CD14-positive monocyte (primary cell): ENCODE results near the gene SBF2. TPM values are rescaled to one million over a fixed set of nuclear protein-coding genes. Genes with fewer than 3 reads are reported as not detected.

Experiments
- DNase-seq, 3 donors: peaks; one replicate each; pipeline ENCODE4 v3.0.0-alpha.2; 2011 to 2022
- H2AFZ ChIP-seq: 2 replicates; pipeline ENCODE4 v1.6.0; 2012; ENCODE audit warnings: mild to moderate bottlenecking, low read depth, low read length, inconsistent platforms; ENCODE audit not compliant: insufficient read depth, poor library complexity, severe bottlenecking
- H3K27ac ChIP-seq, 2 donors: 1 replicate in 1 of 2; 2 replicates in 1 of 2; pipeline ENCODE4 v1.5.1; 2012 to 2013; ENCODE audit warnings: low read length in 2 of 2, control low read depth in 1 of 2, inconsistent platforms in 1 of 2, low read depth in 1 of 2, mild to moderate bottlenecking in 1 of 2
- H3K27me3 ChIP-seq, 2 donors: one replicate each; pipeline versions ENCODE4 v1.6.0 to v1.6.1; 2011 to 2013; ENCODE audit warnings: low read length in 2 of 2; ENCODE audit not compliant: control insufficient read depth in 2 of 2, insufficient read depth in 2 of 2
- H3K36me3 ChIP-seq, 2 donors: replicated peaks in 1 of 2; 1 replicate in 1 of 2; 2 replicates in 1 of 2; pipeline versions ENCODE4 v1.5.1 to v1.6.1; 2012 to 2013; ENCODE audit warnings: low read length in 2 of 2, control low read depth in 1 of 2, inconsistent platforms in 1 of 2, mild to moderate bottlenecking in 1 of 2; ENCODE audit not compliant: insufficient read depth in 2 of 2, control insufficient read depth in 1 of 2
- H3K4me1 ChIP-seq, 2 donors: 1 replicate in 1 of 2; 2 replicates in 1 of 2; pipeline versions ENCODE4 v1.5.1 to v1.6.1; 2012 to 2013; ENCODE audit warnings: low read length in 2 of 2, control low read depth in 1 of 2, inconsistent platforms in 1 of 2, mild to moderate bottlenecking in 1 of 2, moderate library complexity in 1 of 2; ENCODE audit not compliant: insufficient read depth in 2 of 2, control insufficient read depth in 1 of 2
- H3K4me2 ChIP-seq: replicated peaks from 2 replicates; pipeline ENCODE3; 2012; ENCODE audit warnings: low read length, moderate library complexity, mild to moderate bottlenecking; ENCODE audit not compliant: poor library complexity, severe bottlenecking; ENCODE audit errors: extremely low read depth
- H3K4me3 ChIP-seq, 3 experiments: fragments of 200-600 bp in 1 of 3; sonication (generic) in 1 of 3; replicated peaks in 1 of 3; 1 replicate in 2 of 3; 2 replicates in 1 of 3; pipeline ENCODE4 v1.5.1; 2011 to 2013; ENCODE audit warnings: low read length in 3 of 3, mild to moderate bottlenecking in 3 of 3, control low read depth in 2 of 3, low read depth in 2 of 3, inconsistent platforms in 1 of 3, moderate library complexity in 1 of 3
- H3K79me2 ChIP-seq: 2 replicates; pipeline ENCODE4 v1.6.0; 2012; ENCODE audit warnings: mild to moderate bottlenecking, control low read depth, inconsistent platforms, low read length, moderate library complexity; ENCODE audit not compliant: insufficient read depth
- H3K9ac ChIP-seq: 2 replicates; pipeline ENCODE4 v1.6.0; 2017; ENCODE audit warnings: low read length, mild to moderate bottlenecking; ENCODE audit not compliant: insufficient read depth, poor library complexity, severe bottlenecking
- H3K9me3 ChIP-seq, 2 donors: replicated peaks in 1 of 2; 1 replicate in 1 of 2; 2 replicates in 1 of 2; pipeline versions ENCODE4 v1.5.1 to v1.6.1; 2012 to 2013; ENCODE audit warnings: low read length in 2 of 2, control low read depth in 1 of 2; ENCODE audit not compliant: control insufficient read depth in 1 of 2, insufficient read depth in 1 of 2
- H4K20me1 ChIP-seq: 2 replicates; pipeline ENCODE4 v1.6.0; 2012; ENCODE audit warnings: mild to moderate bottlenecking, low read length, control low read depth, moderate library complexity; ENCODE audit not compliant: insufficient read depth
- H3K27ac Mint-ChIP-seq, 7 donors: one replicate each; pipeline ENCODE4 v1.8.0; 2020; ENCODE audit warnings: mild to moderate bottlenecking in 7 of 7, mixed read lengths in 7 of 7, moderate library complexity in 6 of 7, inconsistent platforms in 2 of 7
- H3K27me3 Mint-ChIP-seq, 3 donors: one replicate each; pipeline ENCODE4 v1.8.0; 2021 to 2022; ENCODE audit warnings: low read depth in 3 of 3, mild to moderate bottlenecking in 3 of 3, mixed read lengths in 3 of 3, moderate library complexity in 3 of 3, inconsistent platforms in 1 of 3
- H3K36me3 Mint-ChIP-seq, 2 donors: one replicate each; pipeline ENCODE4 v1.8.0; 2020; ENCODE audit warnings: mixed read lengths in 2 of 2, inconsistent platforms in 1 of 2, mild to moderate bottlenecking in 1 of 2
- H3K4me1 Mint-ChIP-seq: one replicate; pipeline ENCODE4 v1.8.0; 2020; ENCODE audit warnings: mild to moderate bottlenecking, mixed read lengths
- H3K4me3 Mint-ChIP-seq, 2 donors: one replicate each; pipeline ENCODE4 v1.8.0; 2020; ENCODE audit warnings: mild to moderate bottlenecking in 2 of 2, mixed read lengths in 2 of 2, moderate library complexity in 1 of 2
- H3K9me3 Mint-ChIP-seq, 7 donors: one replicate each; pipeline ENCODE4 v1.8.0; 2020 to 2022; ENCODE audit warnings: mixed read lengths in 7 of 7, mild to moderate bottlenecking in 6 of 7, moderate library complexity in 6 of 7, inconsistent platforms in 2 of 7
- whole genome bisulfite sequencing: methylation state at CpG from one replicate; pipeline ENCODE4 v1.1.5; 2013; ENCODE audit warnings: missing lambda C conversion rate; ENCODE audit not compliant: insufficient coverage; 5-methylcytosine and 5-hydroxymethylcytosine counted together
- intact Hi-C, 2 donors: fragments of 100-400 bp; cut with micrococcal nuclease; formaldehyde crosslinking; loops; one replicate each; pipeline versions ENCODE4 v1.15.0 to v1.15.1; 2023
- polyA plus RNA-seq, 3 donors: library from polyadenylated mRNA; depleted of rRNA in 1 of 3; unstranded in 2 of 3; stranded (reverse) in 1 of 3; fragments of 300-500 nt in 2 of 3; fragments of >200 nt in 1 of 3; fragmentation: Illumina TruSeq in 2 of 3; gene quantifications; 1 replicate in 2 of 3; 2 replicates in 1 of 3; pipeline ENCODE4 v1.2.3, GENCODE V29; 2012 to 2021
- TF ChIP-seq, protein P1 (sequence below): fragments of 200-600 bp; IDR thresholded peaks from one replicate; pipeline ENCODE4 v1.8.0; 2022; ENCODE audit warnings: antibody characterized with exemption, mild to moderate bottlenecking

Gene SBF2
- polyA plus RNA-seq, 3 donors = 8.9 to 30.7 (median 16.4) TPM

GRCh38 chr11:9875399-9875798 is 418.6 kb downstream of the SBF2 start:
- peaks cover 15 to 25% of the 10 kb centered on the region in 2 donors for H3K36me3 Mint-ChIP-seq
- Histone ChIP-seq H3K27me3 (no peaks in the 10 kb centered on the region), H3K9ac (no peak overlapping the region), H3K4me3 (no peak overlapping the region), H3K4me2 (no peak overlapping the region), H3K27ac (no peak overlapping the region), H2AFZ (no peak overlapping the region), H4K20me1 (no peaks in the 10 kb centered on the region), H3K79me2 (no peaks in the 10 kb centered on the region), H3K4me1 (no peaks in the 10 kb centered on the region), H3K9me3 (peaks cover 0 to 6% of the 10 kb centered on the region in 2 donors), H3K36me3 (no peaks in the 10 kb centered on the region)
- peaks cover 0 to 2% (median 0%) of the 10 kb centered on the region in 3 donors for H3K27me3 Mint-ChIP-seq
- peaks cover 2 to 23% (median 12%) of the 10 kb centered on the region in 7 donors for H3K9me3 Mint-ChIP-seq
- WGBS = no CpG with 5 or more reads among the region's 1 CpG
- TF ChIP-seq, protein P1, sequence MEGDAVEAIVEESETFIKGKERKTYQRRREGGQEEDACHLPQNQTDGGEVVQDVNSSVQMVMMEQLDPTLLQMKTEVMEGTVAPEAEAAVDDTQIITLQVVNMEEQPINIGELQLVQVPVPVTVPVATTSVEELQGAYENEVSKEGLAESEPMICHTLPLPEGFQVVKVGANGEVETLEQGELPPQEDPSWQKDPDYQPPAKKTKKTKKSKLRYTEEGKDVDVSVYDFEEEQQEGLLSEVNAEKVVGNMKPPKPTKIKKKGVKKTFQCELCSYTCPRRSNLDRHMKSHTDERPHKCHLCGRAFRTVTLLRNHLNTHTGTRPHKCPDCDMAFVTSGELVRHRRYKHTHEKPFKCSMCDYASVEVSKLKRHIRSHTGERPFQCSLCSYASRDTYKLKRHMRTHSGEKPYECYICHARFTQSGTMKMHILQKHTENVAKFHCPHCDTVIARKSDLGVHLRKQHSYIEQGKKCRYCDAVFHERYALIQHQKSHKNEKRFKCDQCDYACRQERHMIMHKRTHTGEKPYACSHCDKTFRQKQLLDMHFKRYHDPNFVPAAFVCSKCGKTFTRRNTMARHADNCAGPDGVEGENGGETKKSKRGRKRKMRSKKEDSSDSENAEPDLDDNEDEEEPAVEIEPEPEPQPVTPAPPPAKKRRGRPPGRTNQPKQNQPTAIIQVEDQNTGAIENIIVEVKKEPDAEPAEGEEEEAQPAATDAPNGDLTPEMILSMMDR = no peak
- no peak for DNase-seq
- H3K4me1 Mint-ChIP-seq = no peaks in the 10 kb centered on the region
- H3K4me3 Mint-ChIP-seq = no peak overlapping the region
- no peak overlapping the region for H3K27ac Mint-ChIP-seq
- intact Hi-C loops = no loop called here

DNA sequence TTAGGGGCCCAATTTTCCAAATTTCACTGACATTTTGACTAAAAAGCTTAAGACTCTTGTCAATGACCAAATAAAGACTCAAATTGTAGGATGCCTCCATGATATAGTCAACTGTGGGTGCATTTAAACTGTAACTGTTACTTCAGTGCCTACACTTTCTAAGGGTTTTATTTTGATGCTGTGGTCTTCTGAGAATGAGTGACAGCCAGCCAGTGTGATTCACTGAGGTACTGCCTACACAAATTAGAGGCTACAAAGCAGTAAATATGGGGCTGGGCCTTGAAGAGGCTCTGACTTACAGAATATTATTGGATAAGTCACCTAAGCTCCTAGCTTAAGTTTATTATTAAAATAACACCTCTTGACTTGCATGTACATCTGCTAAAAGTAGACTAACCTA is 419.6 kb downstream of the SBF2 start:
- peaks cover 19 to 28% of the 10 kb centered on the region in 2 donors for H3K36me3 Mint-ChIP-seq
- Histone ChIP-seq H3K4me1 (no peaks in the 10 kb centered on the region), H2AFZ (no peak overlapping the region), H3K4me2 (no peak overlapping the region), H3K79me2 (no peaks in the 10 kb centered on the region), H3K27me3 (no peaks in the 10 kb centered on the region), H3K27ac (no peak overlapping the region), H3K4me3 (no peak overlapping the region), H3K9ac (no peak overlapping the region), H3K9me3 (peaks cover 0 to 7% of the 10 kb centered on the region in 2 donors), H3K36me3 (no peaks in the 10 kb centered on the region), H4K20me1 (no peaks in the 10 kb centered on the region)
- no peaks in the 10 kb centered on the region for H3K27me3 Mint-ChIP-seq
- TF ChIP-seq, protein P1 = no peak
- no peak overlapping the region for H3K27ac Mint-ChIP-seq
- H3K4me3 Mint-ChIP-seq = no peak overlapping the region
- H3K4me1 Mint-ChIP-seq = no peaks in the 10 kb centered on the region
- DNase-seq = no peak
- intact Hi-C loops = no loop called here
- H3K9me3 Mint-ChIP-seq = peaks cover 2 to 23% (median 12%) of the 10 kb centered on the region in 7 donors
